Fibroblast of upper back skin (primary cell): ENCODE data around the gene COMMD2.

Source experiments
- DNase-seq: peaks from one replicate; pipeline ENCODE4 v3.0.0-alpha.2; 2013

Gene COMMD2

DNA sequence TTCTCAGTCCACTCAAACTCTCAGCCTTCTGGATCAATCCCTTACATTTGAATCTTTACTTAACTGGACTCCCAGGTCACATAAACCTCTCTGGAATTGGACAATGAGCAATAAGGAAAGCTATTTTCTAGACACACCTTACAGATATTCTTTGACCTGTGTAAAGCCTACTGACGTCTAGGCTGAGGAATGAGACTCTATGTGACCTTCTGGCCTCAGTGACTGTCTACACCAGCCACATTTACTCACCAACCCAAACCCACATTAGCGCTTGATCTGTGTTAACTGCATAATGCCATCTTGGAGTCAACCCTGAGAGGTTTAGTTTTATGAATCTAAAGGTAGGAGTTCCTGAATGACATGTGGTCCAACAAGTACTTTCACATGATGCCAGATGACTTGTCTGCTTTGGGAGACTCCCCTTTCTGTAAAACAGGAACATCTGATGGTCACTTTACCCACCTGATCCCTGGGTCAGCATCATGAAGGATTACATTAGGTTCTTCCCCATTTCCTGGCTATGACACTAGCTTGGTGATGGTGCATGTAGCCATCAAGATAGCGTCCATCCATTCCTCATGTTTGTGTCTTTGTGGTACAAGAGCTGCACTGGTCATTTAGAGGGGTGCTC lies 11.4 kb upstream of the COMMD2 start:
- no peak for DNase-seq

DNA sequence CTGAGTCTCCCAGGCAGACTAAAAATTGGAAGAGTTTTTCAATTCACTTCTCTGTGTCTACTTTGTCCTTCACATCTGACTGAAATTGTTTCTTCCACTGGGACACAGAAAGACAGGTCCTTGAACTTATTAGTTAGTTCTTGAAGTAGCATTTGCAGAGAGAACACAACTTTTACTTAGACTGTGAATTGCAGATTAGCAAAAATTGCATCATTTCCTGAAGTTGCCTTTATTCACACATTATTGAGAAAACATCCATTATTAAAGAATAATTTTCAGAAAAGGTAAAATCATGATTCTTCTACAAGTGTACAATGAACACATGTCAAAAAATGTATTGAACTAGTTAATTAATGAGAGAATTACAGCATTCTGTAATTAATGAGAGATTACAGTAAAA lies 1.4 kb upstream of the COMMD2 start:
- no peak for DNase-seq

DNA sequence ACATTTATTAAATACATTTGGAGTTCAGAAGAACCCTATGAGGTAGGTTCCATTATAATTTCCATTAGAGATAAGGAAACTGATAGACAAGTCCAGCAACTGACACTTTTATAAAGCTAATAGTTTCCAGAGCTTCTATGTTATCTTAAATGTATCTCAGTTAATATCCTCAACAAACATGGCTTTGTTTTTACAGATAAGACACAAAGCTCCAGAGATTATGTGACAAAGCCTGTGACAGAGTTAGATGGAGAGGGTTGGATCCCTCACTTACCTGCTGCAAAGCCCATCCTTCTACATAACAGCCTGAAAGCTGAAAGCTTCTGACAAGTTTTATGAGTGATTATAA lies 473 bp upstream of the COMMD2 start:
- no peak for DNase-seq

DNA sequence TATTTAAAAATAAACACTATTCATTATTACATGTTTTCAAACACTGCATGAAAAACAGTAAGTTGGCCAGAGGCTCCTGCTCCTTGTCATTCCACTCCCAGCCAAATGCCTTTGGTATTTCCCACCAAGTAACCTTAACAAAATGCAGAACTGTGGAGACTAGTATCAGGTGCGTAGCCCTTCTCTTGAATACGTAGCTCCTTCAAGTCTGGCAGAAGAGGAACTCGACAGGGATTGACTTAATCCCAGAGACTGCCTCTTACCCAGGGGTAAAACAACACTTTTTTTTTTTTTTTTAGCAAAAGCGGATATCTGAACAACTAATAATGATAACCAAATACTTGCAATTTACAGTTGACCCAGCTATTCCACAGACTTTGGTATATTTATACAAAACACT lies 738 bp downstream of the COMMD2 start:
- no peak for DNase-seq

DNA sequence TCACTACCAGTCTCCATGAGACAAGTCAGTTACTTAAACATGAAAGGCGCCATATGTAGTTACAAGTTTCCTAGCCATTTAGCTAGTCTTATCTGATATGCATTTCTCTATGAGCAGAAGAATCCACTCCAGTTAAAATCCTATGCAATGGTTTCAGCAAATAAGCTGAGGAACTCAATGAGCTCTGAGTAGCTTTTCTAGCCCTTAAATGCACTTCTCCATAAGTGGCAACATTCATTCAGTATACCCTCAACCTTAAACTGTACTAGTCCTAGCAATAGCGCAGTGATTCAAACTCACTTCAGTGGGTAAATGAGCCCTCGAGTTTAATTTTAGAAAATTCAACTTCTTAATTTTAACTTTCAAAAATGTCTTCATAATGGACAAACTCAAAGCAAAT lies 7.7 kb downstream of the COMMD2 start:
- DNase-seq, result no peak

DNA sequence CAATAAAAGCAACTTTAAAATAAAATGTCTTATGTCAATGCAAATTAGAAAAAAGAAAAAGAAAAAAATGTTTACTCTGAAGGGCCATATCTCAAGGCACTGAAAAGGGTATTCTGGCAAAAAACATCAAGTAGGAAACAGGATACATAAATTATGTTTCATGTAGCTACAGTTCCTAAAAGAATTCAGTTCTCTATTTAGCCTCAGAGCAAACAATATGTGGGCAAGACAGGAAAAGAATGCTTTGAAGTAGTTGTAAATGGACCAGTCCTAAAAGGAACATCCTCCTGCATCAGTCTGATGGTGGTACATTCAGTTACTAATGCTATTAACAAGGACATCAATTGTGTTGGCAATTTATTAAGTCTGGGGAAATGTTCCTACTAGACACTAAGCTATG lies 8.1 kb downstream of the COMMD2 start:
- no peak for DNase-seq

DNA sequence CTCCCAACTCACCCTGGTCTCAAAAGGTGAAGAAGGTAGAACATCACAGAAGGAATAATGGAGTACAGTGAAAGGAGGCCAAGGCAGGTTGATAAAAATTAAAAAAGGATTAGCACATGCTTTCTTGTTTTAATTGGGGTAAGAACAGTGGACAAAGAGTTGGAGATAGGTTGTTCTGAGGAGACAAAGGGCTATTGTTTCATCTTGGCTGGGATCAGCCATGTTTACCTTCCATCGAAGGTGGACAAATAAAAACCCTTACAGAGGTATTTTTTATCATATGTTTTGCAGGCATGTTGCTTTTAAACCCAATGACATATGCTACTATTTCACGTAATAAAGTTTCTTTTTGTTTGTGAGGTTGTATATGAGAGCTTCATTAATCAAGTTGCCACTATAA lies 12.9 kb downstream of the COMMD2 start:
- no peak for DNase-seq

DNA sequence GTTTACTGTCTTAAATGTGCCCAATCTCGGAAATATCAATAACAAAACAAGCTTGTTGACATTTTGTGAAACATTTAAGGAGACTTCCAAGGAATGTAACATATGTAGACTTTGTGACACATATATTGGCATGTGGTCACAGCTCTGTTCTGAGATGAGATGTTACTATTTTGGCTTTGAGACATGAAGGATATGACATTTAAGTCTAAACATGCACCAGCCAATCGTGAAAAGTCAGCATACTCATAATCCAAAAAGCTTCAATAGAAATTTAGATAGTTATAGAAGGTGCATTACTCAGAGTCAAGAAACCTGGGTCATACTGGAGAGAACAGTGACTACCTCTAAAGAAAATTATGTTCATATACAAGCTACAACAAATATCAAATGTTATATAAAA lies 13.4 kb downstream of the COMMD2 start:
- DNase-seq, result no peak

DNA sequence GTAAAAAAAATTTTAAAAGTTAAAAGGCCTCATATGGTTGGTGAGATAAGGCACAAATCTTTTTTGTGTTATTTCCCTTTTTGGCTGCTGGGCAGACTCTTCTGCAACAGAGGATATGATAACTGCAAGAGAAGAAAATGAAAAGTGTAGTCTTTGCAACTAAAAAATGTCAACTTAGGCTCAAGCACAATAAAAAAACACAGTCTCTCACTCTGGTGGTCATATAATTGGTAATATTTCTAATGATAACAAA lies 15.4 kb downstream of the COMMD2 start:
- DNase-seq, result no peak

DNA sequence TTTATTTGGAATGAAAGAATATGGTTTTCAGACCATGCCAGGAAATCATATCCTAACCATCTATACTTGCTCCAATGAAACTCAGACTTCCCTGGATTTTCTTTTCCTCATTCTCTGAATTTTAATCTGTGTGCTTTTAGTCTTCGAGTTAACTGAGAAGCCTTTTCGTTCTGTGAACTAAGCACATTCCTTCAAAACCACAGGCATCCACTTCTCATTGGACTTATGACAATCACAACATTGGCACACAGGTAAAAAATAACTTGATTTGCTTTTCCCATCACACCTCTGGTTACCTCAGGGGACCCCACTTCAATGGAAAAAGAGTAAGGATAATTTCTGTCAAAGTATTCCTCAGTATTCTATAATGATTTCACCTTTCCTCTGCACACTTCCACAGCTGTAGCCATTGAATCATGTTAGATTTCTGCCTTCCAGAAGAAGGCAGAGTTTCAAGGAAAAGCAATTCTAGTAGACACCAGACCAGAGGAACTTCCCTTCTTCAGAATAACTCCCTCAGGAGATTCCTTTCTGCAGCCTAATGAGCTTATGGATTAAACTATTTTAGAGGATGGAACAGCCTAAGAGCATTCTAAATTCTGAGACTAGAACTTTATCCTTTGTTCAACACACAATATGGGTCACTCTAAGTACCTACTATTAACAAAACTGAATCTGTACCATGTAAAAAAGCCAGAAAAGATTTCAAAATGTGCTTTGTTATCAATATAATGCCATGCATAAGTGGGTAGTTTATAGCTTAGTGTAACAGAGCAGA lies 15.9 kb downstream of the COMMD2 start:
- peak; percentile 74 for DNase-seq

DNA sequence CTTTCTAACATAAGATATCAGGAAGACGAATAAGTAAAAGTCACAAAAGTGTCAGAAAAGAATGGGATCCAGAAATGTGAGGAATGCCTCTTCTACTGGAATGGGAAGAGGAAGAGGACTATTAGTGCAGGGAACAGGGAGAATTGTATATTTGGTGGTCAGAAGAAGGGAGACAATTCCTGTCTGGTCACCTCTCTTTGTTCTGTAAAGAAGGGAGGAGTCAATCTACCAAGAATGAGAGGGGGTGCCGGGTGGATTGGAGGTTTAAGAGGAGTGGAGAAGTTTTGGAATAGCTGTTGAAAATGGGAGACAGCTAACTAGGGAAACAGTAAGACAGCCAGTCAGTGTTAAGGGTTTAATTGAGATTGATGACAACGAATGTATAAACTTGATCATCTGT lies 20.1 kb downstream of the COMMD2 start:
- no peak for DNase-seq

DNA sequence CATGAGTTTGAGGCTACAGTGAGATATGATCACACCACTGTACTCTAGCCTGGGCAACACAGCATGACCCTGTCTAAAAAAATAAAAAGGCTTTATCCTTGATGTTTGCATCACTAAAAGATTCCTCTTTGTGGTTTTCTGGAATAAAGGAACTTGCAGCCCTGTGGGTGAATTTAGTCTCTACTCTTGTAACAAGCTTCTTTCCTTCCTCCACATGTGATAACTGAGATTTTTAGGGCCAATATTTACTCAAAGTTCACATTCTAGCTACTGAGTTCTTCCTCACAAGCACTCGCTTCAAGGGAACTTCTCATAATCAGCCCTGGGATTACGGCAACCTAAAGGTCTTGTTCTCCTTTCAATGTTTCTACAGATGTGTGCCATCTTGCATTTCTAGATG lies 24.6 kb downstream of the COMMD2 start:
- DNase-seq, result no peak

DNA sequence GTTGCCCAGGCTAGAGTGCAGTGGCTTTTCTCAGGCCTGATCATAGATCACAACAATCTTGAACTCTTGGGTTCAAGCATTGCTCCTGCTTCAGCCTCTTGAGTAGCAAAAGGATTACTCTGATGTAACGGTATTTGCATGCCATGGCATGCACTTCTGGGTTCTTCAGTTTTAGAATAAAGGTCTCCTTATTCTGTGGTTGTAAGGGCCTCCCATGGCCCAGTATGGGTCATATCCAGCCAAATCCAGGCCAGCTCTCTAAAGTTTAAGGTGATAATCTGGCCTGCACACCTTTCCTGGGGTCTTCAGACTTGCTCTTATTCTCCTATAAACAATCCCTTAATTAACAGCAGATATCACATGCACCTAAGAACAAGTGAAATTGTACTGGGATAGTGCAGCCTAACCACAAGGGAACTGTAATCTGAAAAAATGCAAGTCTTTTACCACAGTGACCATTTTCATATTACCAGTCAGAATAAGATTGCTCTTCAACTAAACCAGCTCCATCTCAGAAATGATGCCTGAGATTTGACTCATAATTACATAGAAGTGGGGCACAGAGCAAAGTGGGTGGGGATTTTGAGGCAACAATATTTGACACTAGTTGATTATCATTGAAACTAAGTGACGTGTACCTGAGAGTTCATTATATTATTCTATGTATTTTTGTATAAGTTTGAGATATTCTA lies 25.4 kb downstream of the COMMD2 start:
- DNase-seq, result peak; percentile 58

DNA sequence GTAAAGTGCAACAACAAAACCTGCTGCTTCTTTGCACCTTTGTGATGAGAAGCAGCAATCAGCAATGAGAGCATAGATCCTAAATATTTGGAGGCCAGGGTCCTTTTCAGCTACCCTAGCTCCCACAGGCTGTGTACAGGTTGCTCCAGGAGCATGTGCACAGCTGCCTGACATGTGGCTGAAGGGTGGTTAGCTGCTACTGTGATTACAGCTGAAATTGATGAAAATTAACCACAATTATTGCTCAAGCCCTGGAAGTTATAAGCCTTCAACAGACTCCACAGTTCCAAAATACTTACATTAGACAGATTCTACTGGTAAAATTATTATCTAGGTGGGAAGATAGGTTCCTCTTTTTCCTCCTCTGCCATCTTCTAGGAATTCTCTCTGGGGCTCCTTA lies 28.5 kb downstream of the COMMD2 start:
- DNase-seq, result peak; percentile 19

DNA sequence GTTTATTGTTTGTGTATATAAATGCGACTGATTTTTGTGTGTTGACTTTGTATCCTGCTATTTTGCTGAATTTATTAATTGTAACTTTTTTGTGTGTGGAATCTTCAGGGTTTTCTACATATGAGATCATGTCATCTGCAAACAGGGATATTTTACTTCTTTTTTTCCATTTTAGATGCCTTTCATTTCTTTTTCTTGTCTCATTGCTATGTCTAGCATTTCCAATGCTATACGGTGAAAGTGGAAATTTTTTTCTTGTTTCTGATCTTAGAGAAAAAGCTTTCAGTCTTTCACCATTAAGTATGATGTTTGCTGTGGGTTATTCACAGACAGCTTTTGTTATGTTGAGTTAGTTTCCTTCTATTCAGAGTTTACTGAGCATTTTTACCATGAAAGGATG lies 31.4 kb downstream of the COMMD2 start:
- no peak for DNase-seq

DNA sequence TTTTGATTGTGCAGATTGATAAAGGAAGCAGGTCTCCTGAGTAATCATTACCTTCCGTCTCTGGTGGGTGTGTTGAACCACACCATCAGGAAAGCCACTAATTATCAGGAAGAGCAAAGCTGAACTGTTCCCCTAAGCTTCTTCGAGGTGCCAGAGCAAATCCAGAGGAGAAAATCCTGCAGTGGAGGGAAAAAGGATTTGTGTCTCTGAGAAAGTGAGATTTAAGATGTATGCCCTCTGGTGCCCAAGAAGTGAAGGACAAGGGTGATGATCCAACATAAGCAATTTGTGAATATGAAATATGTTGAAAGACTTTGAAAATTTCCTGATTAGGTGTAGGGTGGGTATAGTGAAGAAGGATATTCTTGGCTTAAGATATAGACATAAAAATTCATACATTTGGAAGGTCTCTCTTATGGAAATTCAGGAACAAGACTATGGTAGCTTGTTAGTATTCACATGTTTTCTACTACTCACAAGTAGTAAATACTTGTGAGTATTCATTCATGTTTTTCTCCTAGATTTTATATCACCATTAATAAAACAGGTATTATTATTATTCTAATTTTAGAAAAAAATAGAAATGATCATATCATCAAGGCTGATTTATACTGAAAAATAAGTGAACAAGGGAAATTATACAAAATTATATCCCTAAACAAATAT lies 34.8 kb downstream of the COMMD2 start:
- DNase-seq, result peak; percentile 80

DNA sequence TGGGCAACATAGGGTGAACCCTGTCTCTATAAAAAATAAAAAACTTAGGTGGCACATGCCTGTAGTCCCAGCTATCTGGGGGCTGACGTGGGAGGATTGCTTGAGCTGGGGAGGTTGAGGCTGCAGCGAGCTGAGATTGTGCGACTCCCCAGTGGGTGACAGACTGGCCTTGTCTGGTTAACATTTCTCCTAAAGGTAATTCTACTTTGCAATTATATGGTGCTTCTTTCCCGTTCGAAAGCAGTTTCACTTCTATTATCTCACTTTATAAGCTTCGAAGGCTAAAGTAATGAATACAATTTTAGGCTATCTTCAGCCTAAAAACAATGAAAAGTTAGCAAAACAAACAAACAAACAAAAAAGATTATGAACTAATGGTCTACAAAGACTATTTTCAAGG lies 35.3 kb downstream of the COMMD2 start:
- DNase-seq, result no peak

DNA sequence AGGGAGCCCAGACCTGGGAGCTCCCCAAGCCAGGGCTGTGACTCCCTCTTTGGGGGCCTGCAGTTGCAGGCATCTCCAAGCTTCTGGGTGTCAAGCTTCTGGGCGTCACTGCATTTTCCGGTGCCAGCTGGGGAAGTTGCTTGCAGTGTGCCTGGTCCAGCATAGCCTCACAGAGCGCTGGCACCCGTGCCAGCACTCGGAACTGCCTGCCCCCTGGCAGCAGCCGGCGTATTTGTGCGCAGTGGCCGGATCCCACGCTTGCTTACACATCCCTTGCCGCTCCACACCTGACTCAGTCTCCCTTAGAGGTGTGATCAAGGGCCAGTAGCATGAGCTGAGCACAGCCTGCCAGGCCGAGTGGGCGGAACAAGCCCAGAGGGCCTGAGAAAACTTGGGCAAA lies 37.0 kb downstream of the COMMD2 start:
- DNase-seq, result no peak

DNA sequence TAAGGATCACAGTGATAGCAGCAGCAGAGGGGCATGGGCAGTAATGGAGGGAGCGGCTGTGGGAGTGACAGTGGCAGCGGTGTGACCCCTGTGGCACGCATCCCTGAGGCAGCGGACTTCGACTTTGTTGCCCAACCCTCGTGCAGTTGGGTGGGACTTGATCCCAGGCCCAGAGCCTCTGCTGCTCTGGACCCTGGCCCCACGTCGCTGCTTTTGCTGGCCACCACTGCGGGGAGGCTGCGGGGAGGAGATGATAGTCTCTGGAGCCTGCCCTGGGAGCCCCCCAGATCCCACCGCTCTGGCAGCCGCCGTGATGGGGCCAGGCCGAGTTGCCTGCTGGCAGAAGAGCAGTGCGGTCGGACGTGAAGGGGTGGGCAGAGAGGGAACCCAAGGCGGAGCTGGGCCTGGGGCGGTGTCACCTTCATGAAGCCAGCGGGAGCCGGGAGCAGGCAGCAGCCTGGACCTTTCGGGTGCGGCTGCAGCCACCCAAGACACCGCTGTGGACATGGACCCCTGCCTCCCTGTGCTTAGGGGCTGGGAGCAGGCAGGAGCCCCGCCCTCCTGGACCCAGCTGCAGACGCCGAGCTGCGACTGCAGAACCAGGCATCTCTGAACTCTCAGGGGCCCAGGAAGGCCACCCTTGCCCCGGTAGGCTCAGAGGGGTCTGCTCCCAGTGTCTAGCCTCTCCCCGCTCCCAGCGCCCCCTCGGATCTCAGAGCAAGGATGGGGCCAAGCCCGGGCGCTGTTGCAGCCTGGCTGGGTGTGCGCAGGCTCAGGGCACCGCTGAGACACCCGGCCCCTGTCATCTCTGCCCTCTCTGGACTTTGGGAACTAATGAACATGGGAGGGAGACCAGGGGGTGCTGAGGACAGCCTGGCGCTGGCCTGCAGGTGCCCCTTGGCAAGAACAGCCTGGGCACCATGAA lies 38.3 kb downstream of the COMMD2 start:
- DNase-seq, result no peak

DNA sequence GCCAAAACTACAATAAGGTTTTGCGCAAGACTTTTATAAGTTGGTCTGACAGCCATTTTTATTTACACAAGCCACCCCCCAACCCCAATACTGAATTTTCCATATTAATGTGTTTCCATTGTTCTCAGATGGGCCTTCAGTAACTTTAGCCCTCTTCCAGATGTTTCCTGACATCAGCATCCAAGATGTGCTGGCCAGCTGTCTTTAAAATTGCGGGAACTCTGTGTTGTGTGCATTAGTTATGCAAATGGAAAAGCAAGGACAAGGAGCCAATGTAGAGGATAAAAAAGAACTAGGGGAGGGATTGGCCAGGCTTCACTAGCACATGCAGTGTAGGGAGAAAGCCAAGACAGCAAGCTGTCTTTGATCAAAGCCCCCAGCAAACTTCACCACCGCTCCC lies 45.4 kb downstream of the COMMD2 start:
- peak; percentile 37 for DNase-seq

DNA sequence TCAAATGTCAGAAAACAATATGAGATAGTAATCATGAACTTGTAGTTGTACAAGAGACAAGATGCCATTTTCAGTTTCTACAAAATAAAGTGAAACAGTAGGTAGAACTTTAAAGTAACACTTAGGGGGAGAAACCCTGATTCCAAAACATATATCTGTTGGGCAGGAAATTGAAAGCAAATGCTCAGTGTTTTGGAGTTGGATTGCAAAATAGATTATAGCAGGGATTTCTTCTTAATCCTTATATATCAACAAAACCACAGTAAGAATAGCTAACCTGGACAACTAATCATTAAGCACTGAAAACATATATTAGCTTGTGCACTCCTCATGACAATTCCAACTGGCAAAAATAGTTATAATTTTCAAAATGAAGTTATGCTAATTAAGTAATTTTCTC lies 46.9 kb downstream of the COMMD2 start:
- no peak for DNase-seq

DNA sequence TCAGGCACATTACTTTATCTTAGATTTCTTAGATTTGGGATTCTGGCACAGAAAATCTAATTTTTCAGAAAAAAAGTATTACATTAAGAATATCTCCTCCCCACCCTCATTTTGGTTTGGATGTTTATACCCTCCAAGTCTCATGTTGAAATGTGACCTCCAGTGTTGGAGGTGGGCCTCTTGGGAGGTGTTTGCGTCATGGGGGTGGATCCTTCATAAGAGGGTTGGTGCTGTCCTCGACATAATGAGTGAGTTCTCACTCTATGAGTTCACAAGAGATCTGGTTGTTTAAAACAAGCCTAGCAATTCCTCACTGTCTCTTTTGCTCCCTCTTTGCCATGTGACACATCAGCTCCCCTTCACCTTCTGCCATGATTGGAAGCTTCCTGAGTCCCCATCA lies 48.8 kb downstream of the COMMD2 start:
- DNase-seq, result peak; percentile 69
